Upper lobe of left lung (tissue), 4 donors: ENCODE results near the gene PPP1CC.

Source experiments
- POLR2A ChIP-seq, 4 donors: fragments of 450-650 bp; IDR thresholded peaks; one replicate each; pipeline ENCODE4 v1.5.1; 2016 to 2017; ENCODE audit warnings: antibody characterized with exemption in 4 of 4, mild to moderate bottlenecking in 2 of 4
- TF ChIP-seq, protein P1 (sequence below), 6 experiments: fragments of 450-650 bp in 4 of 6; fragments of 200-600 bp in 2 of 6; sonication (generic) in 2 of 6; IDR thresholded peaks; one replicate each; pipeline ENCODE4 v1.5.1; 2016 to 2019; ENCODE audit warnings: antibody characterized with exemption in 6 of 6

- TF ChIP-seq, protein P1, sequence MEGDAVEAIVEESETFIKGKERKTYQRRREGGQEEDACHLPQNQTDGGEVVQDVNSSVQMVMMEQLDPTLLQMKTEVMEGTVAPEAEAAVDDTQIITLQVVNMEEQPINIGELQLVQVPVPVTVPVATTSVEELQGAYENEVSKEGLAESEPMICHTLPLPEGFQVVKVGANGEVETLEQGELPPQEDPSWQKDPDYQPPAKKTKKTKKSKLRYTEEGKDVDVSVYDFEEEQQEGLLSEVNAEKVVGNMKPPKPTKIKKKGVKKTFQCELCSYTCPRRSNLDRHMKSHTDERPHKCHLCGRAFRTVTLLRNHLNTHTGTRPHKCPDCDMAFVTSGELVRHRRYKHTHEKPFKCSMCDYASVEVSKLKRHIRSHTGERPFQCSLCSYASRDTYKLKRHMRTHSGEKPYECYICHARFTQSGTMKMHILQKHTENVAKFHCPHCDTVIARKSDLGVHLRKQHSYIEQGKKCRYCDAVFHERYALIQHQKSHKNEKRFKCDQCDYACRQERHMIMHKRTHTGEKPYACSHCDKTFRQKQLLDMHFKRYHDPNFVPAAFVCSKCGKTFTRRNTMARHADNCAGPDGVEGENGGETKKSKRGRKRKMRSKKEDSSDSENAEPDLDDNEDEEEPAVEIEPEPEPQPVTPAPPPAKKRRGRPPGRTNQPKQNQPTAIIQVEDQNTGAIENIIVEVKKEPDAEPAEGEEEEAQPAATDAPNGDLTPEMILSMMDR (IDR thresholded peaks at IDR 0.05) = no peak
- no peak for TF ChIP-seq POLR2A (IDR thresholded peaks at IDR 0.05)
Observed at GRCh38 chr12:110744601-110745264, 2.0 kb upstream of the PPP1CC start.
